Breast epithelium (tissue), 4 donors: ENCODE results near the gene FGR. TPM values are rescaled to one million over a fixed set of nuclear protein-coding genes. Genes with fewer than 3 reads are reported as not detected.

Experiments used
- DNase-seq, 2 donors: peaks; one replicate each; pipeline ENCODE4 v3.0.0-alpha.2; 2019; ENCODE audit warnings: low spot score in 2 of 2
- H3K27ac ChIP-seq, 2 donors: fragments of 200-600 bp; sonication (generic) in 1 of 2; one replicate each; pipeline ENCODE4 v1.5.1; 2016 to 2019; ENCODE audit warnings: mild to moderate bottlenecking in 1 of 2
- H3K27me3 ChIP-seq, 2 donors: fragments of 200-600 bp; sonication (generic) in 1 of 2; one replicate each; pipeline versions ENCODE4 v1.5.1 to v1.6.0; 2017 to 2019; ENCODE audit warnings: control low read depth in 1 of 2, mild to moderate bottlenecking in 1 of 2
- H3K36me3 ChIP-seq: fragments of 200-600 bp; one replicate; pipeline ENCODE4 v1.5.1; 2019
- H3K4me1 ChIP-seq, 2 donors: fragments of 200-600 bp; sonication (generic); one replicate each; pipeline ENCODE4 v1.5.1; 2016 to 2019; ENCODE audit warnings: control low read depth in 1 of 2
- H3K4me3 ChIP-seq, 3 donors: fragments of 200-600 bp; sonication (generic); 1 replicate in 2 of 3; 2 replicates in 1 of 3; pipeline ENCODE4 v1.5.1; 2016 to 2019; ENCODE audit warnings: mild to moderate bottlenecking in 3 of 3, moderate library complexity in 2 of 3
- H3K9me3 ChIP-seq, 2 donors: fragments of 200-600 bp; sonication (generic) in 1 of 2; one replicate each; pipeline ENCODE4 v1.5.1; 2016 to 2019; ENCODE audit warnings: control low read depth in 1 of 2
- POLR2A ChIP-seq: fragments of 450-650 bp; IDR thresholded peaks from one replicate; pipeline ENCODE4 v1.6.1; 2016; ENCODE audit warnings: antibody characterized with exemption, mild to moderate bottlenecking, moderate library complexity
- POLR2AphosphoS5 ChIP-seq, 3 donors: sonication (generic); formaldehyde crosslinking; IDR thresholded peaks; one replicate each; pipeline ENCODE4 v1.6.1; 2017; ENCODE audit warnings: antibody characterized with exemption in 3 of 3
- intact Hi-C: fragments of 100-400 bp; cut with DNase I; formaldehyde crosslinking; loops from one replicate; pipeline ENCODE4 v1.15.1; 2023; ENCODE audit warnings: low total_unique reads
- total RNA-seq, 3 donors: library from RNA; depleted of rRNA; stranded (reverse); fragments of >200 nt; gene quantifications; one replicate each; pipeline ENCODE4 v1.1.0, GENCODE V29; 2016
- TF ChIP-seq, protein P1 (sequence below), 3 donors: fragments of 450-650 bp; IDR thresholded peaks; one replicate each; pipeline ENCODE4 v1.5.1; 2016 to 2017; ENCODE audit warnings: antibody characterized with exemption in 3 of 3, mild to moderate bottlenecking in 3 of 3, moderate library complexity in 3 of 3

FGR gene
- total RNA-seq, 3 donors from 2014 or later = 22.1 to 46.9 (median 24.3) TPM

DNA sequence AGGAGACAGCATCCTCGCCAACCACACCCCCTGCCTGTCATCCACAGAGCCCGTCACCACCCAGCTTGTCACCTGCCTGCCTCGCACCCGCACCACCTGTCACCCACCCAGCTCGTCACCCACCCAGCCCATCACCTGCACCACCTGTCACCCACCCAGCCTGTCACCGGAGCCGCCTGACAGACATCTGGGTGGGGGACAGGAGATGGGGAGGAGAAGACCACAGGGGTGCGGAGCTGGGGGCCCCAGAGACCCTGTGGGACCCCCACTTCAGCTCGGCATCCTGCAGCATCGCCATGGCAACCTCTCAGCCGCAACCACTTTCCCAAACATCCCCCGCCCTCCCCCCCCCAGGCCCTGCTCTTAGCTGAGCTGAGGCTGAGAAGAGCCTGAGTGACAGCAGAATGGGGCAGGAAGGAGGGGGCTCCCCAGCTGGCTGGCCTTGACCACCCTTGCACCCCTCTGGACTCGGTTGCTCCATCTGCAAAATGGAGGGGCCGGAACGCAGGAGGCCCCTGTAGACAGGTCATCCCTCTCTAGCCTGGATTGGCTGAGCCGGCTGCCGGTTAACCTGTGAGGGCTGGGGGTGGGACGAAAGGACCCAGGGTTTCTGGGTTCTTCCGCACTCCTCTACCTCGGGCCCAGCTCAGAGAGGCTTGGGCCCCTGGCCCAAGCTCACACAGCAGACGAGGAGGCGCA lies 42.6 kb downstream of the FGR start:
- Histone ChIP-seq H3K4me3 (no peak overlapping the region), H3K27ac (peak overlapping the region; percentile 31 to 93), H3K4me1 (peaks cover 32 to 36% of the 10 kb centered on the region in 2 donors), H3K27me3 (no peaks in the 10 kb centered on the region), H3K9me3 (no peaks in the 10 kb centered on the region), H3K36me3 (no peaks in the 10 kb centered on the region)
- intact Hi-C loops = no loop called here
- TF ChIP-seq POLR2A (no peak), POLR2AphosphoS5 (IDR thresholded peaks at IDR 0.05) (no peak)
- TF ChIP-seq, protein P1, sequence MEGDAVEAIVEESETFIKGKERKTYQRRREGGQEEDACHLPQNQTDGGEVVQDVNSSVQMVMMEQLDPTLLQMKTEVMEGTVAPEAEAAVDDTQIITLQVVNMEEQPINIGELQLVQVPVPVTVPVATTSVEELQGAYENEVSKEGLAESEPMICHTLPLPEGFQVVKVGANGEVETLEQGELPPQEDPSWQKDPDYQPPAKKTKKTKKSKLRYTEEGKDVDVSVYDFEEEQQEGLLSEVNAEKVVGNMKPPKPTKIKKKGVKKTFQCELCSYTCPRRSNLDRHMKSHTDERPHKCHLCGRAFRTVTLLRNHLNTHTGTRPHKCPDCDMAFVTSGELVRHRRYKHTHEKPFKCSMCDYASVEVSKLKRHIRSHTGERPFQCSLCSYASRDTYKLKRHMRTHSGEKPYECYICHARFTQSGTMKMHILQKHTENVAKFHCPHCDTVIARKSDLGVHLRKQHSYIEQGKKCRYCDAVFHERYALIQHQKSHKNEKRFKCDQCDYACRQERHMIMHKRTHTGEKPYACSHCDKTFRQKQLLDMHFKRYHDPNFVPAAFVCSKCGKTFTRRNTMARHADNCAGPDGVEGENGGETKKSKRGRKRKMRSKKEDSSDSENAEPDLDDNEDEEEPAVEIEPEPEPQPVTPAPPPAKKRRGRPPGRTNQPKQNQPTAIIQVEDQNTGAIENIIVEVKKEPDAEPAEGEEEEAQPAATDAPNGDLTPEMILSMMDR (IDR thresholded peaks at IDR 0.05) = no peak
- no peak for DNase-seq

DNA sequence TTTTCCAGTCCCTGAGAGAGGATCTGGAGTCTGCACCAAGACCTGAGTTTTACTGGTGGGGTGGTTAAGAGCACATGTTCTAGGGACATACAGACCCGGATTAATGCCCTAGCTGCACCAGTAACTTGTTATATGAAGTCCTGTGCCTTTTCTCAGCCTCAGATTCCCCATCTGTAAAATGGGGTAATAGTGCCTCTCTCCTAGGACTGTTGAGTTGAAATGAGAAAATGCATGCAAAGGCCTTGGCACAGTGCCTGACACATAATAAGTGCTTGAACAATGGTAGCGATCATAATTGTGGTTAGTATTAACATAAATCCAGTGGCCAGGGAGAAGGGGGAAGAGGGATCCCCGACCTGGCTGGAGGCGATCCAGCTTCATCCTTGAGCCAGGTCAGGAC lies 43.4 kb downstream of the FGR start:
- Histone ChIP-seq H3K27ac (peak overlapping the region in 1 of 2 donors; percentile 93), H3K27me3 (no peaks in the 10 kb centered on the region), H3K9me3 (no peaks in the 10 kb centered on the region), H3K4me1 (peaks cover 30 to 36% of the 10 kb centered on the region in 2 donors), H3K36me3 (no peaks in the 10 kb centered on the region), H3K4me3 (no peak overlapping the region)
- intact Hi-C loops = no loop called here
- TF ChIP-seq, protein P1 (IDR thresholded peaks at IDR 0.05) = no peak
- TF ChIP-seq POLR2AphosphoS5 (IDR thresholded peaks at IDR 0.05) (no peak), POLR2A (no peak)
- no peak for DNase-seq

DNA sequence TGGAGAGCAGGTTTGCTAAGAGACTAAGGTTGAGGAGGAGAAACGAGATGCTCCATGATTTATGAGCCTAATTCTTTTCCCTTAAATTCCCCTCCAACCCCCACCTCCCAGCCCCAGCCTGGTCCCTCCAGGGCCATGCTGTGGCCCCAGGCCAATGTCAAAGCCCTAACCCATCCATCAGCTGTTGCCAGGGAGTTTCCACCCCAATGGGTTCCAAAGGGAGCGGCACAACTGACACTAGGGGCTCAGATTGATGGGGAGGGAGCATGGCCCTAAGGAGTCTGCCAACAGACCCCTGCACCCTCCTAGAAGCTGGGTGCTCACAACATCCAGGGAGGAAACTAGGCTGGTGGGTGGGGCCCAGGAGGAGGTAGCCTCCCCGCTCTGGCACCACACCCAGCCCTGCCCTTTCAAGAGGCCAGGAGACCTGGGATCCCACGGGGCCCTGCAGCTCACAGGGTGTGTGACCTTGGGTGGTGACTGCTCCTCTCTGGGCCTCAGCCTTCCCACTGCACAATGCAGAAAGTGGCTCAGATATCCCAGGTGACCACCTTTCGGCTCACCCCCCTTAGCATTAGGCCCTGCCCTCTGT lies 44.0 kb downstream of the FGR start:
- Histone ChIP-seq H3K27me3 (no peaks in the 10 kb centered on the region), H3K9me3 (no peaks in the 10 kb centered on the region), H3K36me3 (no peaks in the 10 kb centered on the region), H3K4me1 (peaks cover 27 to 36% of the 10 kb centered on the region in 2 donors), H3K4me3 (no peak overlapping the region), H3K27ac (peak overlapping the region; percentile 64 to 93)
- no peak for DNase-seq
- TF ChIP-seq POLR2A = no peak
- TF ChIP-seq, protein P1 (IDR thresholded peaks at IDR 0.05) = no peak
- TF ChIP-seq POLR2AphosphoS5 (IDR thresholded peaks at IDR 0.05) = no peak
- intact Hi-C loops = no loop called here

DNA sequence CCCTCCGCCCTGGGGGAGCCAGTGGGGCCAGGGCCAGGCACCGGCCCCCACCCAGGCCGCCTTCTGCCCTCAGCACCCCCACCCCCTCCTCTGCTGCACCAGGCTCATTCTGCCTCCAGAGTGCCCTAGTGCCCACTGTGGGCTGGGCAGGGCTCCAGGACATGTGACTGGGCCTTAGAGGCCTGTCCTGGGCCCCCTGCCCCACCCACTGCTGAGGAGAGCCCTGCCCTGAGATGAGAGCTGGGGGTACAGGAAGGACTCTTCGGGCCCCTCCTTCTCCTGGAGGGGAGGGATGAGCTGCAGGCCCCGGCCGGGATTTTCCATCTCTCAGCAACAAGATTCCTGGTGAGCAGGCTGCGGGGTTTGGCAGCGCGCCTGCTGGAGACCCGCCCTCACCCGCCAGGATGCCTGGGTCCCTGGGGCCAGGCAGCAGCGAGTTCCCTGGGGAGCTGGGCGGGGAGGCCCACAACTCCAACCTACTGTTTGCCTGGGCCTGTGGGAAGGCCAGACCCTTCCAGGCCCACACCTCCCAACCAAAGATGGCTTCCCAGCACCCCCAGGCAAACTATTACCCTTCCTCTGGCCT lies 45.1 kb downstream of the FGR start:
- Histone ChIP-seq H3K4me1 (peaks cover 21 to 33% of the 10 kb centered on the region in 2 donors), H3K4me3 (peak overlapping the region in 1 of 3 donors; percentile 11), H3K36me3 (no peaks in the 10 kb centered on the region), H3K9me3 (no peaks in the 10 kb centered on the region), H3K27me3 (no peaks in the 10 kb centered on the region), H3K27ac (peak overlapping the region; percentile 64 to 93)
- TF ChIP-seq POLR2AphosphoS5 (IDR thresholded peaks at IDR 0.05) (no peak), POLR2A (no peak)
- TF ChIP-seq, protein P1 (IDR thresholded peaks at IDR 0.05) = no peak
- DNase-seq = no peak
- intact Hi-C loops = no loop called here

DNA sequence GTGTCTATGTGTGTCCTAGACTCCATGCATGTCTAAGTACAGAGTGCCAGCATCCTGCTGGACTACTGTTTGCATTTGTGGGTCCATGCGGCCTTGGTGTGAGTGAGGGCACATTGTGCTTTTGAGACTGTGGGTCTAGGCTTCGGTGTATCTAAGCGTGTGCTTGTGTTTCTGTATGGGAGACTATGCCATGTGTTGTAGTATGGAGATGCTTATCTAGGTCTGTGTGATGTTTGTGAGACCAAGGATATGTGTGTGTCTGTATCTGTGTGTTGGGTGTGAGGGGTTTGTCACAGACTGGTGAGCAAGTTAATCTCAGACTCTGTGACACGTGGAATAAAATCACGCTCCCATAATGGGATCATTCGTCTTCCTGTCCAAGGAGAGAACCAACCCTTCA lies 45.5 kb downstream of the FGR start:
- DNase-seq = no peak
- H3K27ac ChIP-seq = peak overlapping the region; percentile 64 to 93
- intact Hi-C loops = no loop called here

More for the DNA sequence above, 45.5 kb downstream of the FGR start:
- H3K36me3 ChIP-seq = no peaks in the 10 kb centered on the region
- no peaks in the 10 kb centered on the region for H3K9me3 ChIP-seq
- no peak overlapping the region for H3K4me3 ChIP-seq
- TF ChIP-seq POLR2A (no peak), POLR2AphosphoS5 (IDR thresholded peaks at IDR 0.05) (no peak)
- TF ChIP-seq, protein P1 (IDR thresholded peaks at IDR 0.05) = no peak
- peaks cover 21 to 28% of the 10 kb centered on the region in 2 donors for H3K4me1 ChIP-seq
- no peaks in the 10 kb centered on the region for H3K27me3 ChIP-seq
